GM23338 (cell line): ENCODE measurements around the gene ZNF549.

ENCODE experiments used
- CREB1 ChIP-seq: fragments of 250-450 bp; sonication (Bioruptor Pico); IDR thresholded peaks from 2 replicates; pipeline ENCODE4 v1.5.0; 2020; ENCODE audit warnings: low read depth, mild to moderate bottlenecking, moderate library complexity
- CTCF ChIP-seq, 2 experiments: fragments of 200-600 bp in 1 of 2; sonication (generic) in 1 of 2; conservative IDR thresholded peaks; 2 replicates each; pipeline versions ENCODE4 v1.5.1 to v1.6.1; 2016 to 2017; ENCODE audit warnings: antibody characterized with exemption in 2 of 2, low read depth in 2 of 2, mild to moderate bottlenecking in 2 of 2, moderate library complexity in 1 of 2
- EZH2 ChIP-seq: fragments of 200-600 bp; sonication (generic); IDR thresholded peaks from one replicate; pipeline ENCODE4 v1.8.0; 2017; ENCODE audit warnings: antibody characterized with exemption, mild to moderate bottlenecking, low read depth; ENCODE audit not compliant: unreplicated experiment
- EZH2phosphoT487 ChIP-seq: fragments of 200-600 bp; sonication (generic); IDR thresholded peaks from one replicate; pipeline ENCODE4 v1.8.1; 2018; ENCODE audit warnings: antibody characterized with exemption; ENCODE audit not compliant: unreplicated experiment
- JUNB ChIP-seq: IDR thresholded peaks from one replicate; pipeline ENCODE4 v1.6.1; 2016; ENCODE audit warnings: antibody characterized with exemption; ENCODE audit not compliant: unreplicated experiment
- NANOG ChIP-seq: IDR thresholded peaks from 2 replicates; pipeline ENCODE4 v1.6.1; 2016; ENCODE audit warnings: antibody characterized with exemption, borderline replicate concordance
- POLR2AphosphoS5 ChIP-seq: IDR thresholded peaks from 2 replicates; pipeline ENCODE4 v1.6.1; 2016; ENCODE audit warnings: antibody characterized with exemption, low read depth
- REST ChIP-seq: IDR thresholded peaks from one replicate; pipeline ENCODE4 v1.6.1; 2018; ENCODE audit warnings: antibody characterized with exemption; ENCODE audit not compliant: unreplicated experiment
- ZNF331 ChIP-seq: fragments of 250-450 bp; sonication (Bioruptor Pico); IDR thresholded peaks from 2 replicates; pipeline ENCODE4 v1.5.0; 2020; ENCODE audit warnings: low read depth, mild to moderate bottlenecking, moderate library complexity
- ZNF462 ChIP-seq: fragments of 250-450 bp; sonication (Bioruptor Pico); IDR thresholded peaks from 2 replicates; pipeline ENCODE4 v1.5.0; 2020; ENCODE audit warnings: mild to moderate bottlenecking, moderate library complexity
- TF ChIP-seq, protein P1 (sequence below): IDR thresholded peaks from 2 replicates; pipeline ENCODE4 v1.6.1; 2016; ENCODE audit warnings: antibody characterized with exemption

DNA sequence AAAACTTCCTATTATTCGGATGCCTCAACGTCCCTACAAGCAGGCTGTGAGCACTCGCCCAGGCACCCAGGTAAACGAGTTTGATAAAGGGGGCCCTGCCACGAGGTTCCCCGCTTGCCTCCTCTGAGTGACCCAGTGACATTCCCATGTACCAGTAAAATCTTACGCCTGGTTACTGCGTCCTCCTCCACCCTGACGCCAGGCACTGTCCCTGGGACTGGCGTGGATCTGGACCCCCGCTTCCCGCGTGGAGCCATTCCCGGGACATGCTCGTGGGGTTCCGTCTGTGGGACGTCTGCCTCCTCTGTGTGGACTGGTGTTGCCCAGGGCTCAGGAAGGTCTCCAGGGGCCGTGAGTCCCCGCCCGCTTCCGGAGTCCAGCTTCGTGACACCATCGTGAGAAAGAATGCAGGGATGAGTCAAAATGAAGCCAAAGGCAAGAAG is 32.9 kb downstream of the ZNF549 start:
- TF ChIP-seq CTCF (conservative IDR thresholded peaks at IDR 0.05; ENCODE audit: low read depth in 2 of 2) (no peak), REST (no peak), POLR2AphosphoS5 (no peak), EZH2 (no peak), NANOG (no peak), EZH2phosphoT487 (no peak), JUNB (no peak), CREB1 (no peak), ZNF462 (CRISPR knock-in tag) (no peak), ZNF331 (CRISPR knock-in tag) (no peak)
- TF ChIP-seq, protein P1, sequence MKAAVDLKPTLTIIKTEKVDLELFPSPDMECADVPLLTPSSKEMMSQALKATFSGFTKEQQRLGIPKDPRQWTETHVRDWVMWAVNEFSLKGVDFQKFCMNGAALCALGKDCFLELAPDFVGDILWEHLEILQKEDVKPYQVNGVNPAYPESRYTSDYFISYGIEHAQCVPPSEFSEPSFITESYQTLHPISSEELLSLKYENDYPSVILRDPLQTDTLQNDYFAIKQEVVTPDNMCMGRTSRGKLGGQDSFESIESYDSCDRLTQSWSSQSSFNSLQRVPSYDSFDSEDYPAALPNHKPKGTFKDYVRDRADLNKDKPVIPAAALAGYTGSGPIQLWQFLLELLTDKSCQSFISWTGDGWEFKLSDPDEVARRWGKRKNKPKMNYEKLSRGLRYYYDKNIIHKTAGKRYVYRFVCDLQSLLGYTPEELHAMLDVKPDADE = no peak
